GM18909 (cell line): Measurements from ENCODE around the gene TNFRSF6B.
A peak's percentile ranks its signal among the peaks of the same experiment; 100 is the strongest.
"Not testable (repeated sequence)": the region's sequence is repeated elsewhere in the genome, so short reads cannot be mapped to it uniquely, and the experiment has no call there.

Experiments
- ATAC-seq: cut with Tn5 transposase; IDR thresholded peaks from one replicate; pipeline ENCODE4 v1.9.1; 2021; ENCODE audit warnings: mild to moderate bottlenecking; ENCODE audit not compliant: unreplicated experiment, poor library complexity

TNFRSF6B gene

GRCh38 chr20:63696628-63697356, at the start of gene TNFRSF6B:
Gene TNFRSF6B (plus strand): TSS chr20:63696652. CDS start chr20:63696768, 116 bp downstream.
- ATAC-seq: no peak

GRCh38 chr20:63648190-63648589, 48.3 kb upstream of the TNFRSF6B start:
- no peak for ATAC-seq

DNA sequence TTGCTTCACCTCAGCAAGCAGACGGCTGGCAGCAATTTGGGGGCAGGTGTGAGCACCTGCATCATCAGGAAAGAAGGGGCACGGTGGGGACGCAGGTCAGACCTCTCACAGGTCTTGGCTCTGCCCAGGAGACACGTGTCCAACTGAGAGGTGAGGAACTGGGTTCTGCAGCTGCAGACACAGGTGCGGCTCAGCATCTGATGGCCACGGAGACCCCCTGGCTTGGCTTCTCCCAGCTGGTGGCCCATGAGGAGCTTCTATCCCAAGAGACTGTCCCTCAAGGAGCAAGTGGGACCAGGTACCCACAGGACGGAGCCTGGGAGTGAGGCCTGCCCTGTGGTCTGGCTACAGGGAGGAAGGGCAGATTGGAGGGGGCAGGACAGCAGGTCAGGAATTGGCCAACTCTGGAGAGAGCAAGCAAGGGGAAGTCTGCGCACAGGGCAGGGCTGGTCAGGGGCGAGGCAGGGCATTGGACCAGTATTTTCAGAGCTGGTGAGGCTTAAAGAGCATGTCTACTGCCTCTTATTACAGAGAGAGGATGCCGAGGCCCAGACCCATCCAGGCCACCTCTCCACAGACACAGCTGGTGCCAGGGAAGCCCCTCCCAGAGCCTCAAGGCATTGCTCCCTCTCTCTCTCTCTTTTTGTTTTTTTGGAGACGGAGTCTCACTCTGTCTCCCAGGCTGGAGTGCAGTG, 47.4 kb upstream of the TNFRSF6B start:
- no peak for ATAC-seq

DNA sequence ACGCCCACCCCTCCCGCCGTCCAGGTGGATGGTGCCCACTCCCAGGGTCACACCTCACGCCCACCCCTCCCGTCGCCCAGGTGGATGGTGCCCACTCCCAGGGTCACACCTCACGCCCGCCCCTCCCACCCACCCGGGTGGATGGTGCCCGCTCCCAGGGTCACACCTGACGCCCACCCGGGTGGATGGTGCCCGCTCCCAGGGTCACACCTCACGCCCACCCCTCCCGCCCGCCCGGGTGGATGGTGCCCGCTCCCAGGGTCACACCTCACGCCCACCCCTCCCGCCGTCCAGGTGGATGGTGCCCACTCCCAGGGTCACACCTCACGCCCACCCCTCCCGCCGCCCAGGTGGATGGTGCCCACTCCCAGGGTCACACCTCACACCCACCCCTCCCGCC, 46.0 kb upstream of the TNFRSF6B start:
- ATAC-seq: not testable (repeated sequence)

GRCh38 chr20:63651942-63652191, 44.6 kb upstream of the TNFRSF6B start:
- ATAC-seq: no peak

DNA sequence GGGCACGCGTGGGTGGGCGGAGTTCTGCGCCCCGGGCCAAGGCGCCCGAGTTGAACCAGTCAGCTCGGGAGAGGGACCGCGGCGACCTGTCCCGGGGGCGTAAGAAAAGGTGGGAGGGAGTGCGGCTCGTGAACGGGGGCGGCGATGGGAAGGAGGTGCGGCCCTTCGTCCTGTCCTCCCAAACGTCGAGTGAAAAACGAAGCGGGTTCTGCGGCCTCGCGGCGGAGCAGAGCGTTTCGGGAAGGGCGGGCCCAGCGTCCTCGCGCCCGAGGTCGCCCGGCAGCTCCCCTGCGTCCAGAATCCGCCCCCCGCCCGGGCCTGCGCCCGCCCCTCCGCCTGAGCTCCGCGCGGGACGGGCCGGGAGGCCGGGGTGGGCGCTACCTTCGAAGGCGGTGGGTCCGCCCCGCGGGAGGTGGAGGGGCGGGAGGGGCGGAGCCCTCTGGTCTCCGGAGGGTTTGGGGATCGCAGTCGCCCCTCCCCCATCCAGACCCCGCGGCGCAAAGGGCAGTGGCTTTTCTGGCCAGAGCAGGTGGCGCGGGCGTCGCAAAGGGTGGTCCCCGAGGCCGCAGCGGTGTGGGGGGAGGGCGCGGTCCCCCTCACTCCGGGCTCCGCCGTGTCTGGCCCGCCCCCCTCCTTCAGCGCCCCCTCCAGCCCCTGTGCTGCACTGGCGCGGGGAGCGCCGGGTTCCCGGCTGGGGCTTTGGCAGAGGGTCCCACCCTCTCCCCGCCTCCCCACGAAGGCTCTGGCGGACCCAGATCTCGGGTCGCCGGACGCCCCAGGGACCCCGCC, 44.1 kb upstream of the TNFRSF6B start:
- no peak for ATAC-seq

- no peak for ATAC-seq
Measured at GRCh38 chr20:63653041-63653973, 43.1 kb upstream of the TNFRSF6B start, which contains the start of gene STMN3. Gene STMN3 (minus strand): TSS chr20:63653424. CDS start chr20:63653345, 79 bp downstream.

DNA sequence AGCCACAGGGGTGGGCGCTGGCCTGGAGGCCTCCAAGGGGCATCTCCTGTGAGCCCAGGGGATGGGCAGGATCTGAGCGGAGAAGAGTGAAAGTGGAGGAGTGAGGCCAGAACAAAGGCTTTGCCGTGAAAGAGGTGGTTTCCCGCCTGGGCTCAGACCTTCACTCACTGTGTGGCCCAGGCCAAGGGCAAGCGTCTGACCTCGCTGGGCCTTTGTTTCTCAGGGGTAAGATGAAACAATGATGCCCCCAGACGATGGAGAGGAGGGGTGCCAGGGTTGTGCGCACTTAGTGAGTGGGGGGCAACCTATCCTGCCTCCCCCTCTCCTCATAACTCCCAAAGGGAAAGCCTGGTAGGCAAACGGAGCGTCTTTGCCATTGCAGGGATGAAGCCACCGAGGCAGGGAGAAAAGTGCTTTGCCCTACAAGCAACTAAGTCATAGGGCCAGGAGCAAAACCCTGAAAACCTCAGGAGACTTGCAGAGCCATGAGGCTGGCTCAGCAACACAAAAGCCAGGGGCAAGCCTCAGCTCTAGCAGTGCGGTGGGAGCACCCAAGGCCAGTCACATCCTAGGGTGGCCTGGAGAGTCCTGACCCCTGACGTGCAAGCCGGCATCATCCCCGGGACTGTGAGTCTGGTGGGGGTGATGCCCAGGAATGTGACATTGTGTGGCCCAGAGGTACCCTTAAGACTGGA, 42.3 kb upstream of the TNFRSF6B start:
- no peak for ATAC-seq

GRCh38 chr20:63655249-63655648, 41.2 kb upstream of the TNFRSF6B start:
- no peak for ATAC-seq

GRCh38 chr20:63656451-63656850, 40.0 kb upstream of the TNFRSF6B start:
- ATAC-seq: no peak

- no peak for ATAC-seq
Measured at GRCh38 chr20:63657260-63657936, 39.1 kb upstream of the TNFRSF6B start.

- ATAC-seq: peak; percentile 85
Measured at GRCh38 chr20:63657937-63658748, 38.3 kb upstream of the TNFRSF6B start, which contains the start of gene RTEL1. Gene RTEL1 (plus strand): TSS chr20:63658312. CDS start chr20:63659403, 1,091 bp downstream.

- ATAC-seq: peak; percentile 31
Measured at GRCh38 chr20:63658749-63659187, 37.7 kb upstream of the TNFRSF6B start.

- no peak for ATAC-seq
Measured at GRCh38 chr20:63659370-63659769, 37.1 kb upstream of the TNFRSF6B start.

- not testable (repeated sequence) for ATAC-seq
Measured at GRCh38 chr20:63660174-63660573, 36.3 kb upstream of the TNFRSF6B start.

- ATAC-seq: no peak
Measured at GRCh38 chr20:63660622-63661021, 35.8 kb upstream of the TNFRSF6B start.

GRCh38 chr20:63661108-63661507, 35.3 kb upstream of the TNFRSF6B start:
- ATAC-seq: no peak
